Heart left ventricle (tissue), 16 donors: Measurements from ENCODE around the gene SPATA3. TPM values are rescaled to one million over a fixed set of nuclear protein-coding genes. Genes with fewer than 3 reads are reported as not detected.

Experiments
- ATAC-seq, 4 donors: fragments of 200-7000 bp; cut with Tn5 transposase; one replicate each; pipeline ENCODE4 v1.9.1; 2020 to 2022; ENCODE audit warnings: moderate library complexity in 4 of 4, mild to moderate bottlenecking in 3 of 4, moderate number of reproducible peaks in 1 of 4
- DNase-seq, 5 donors: peaks; one replicate each; pipeline ENCODE4 v3.0.0-alpha.2; 2020
- H3K27ac ChIP-seq, 12 donors: fragments of 200-600 bp; sonication (generic) in 4 of 12; one replicate each; pipeline versions ENCODE4 v1.5.0 to v1.8.0; 2016 to 2022; ENCODE audit warnings: mild to moderate bottlenecking in 2 of 12
- H3K27me3 ChIP-seq, 9 donors: fragments of 200-600 bp; sonication (generic) in 2 of 9; one replicate each; pipeline versions ENCODE4 v1.5.1 to v1.8.0; 2016 to 2022; ENCODE audit warnings: mild to moderate bottlenecking in 3 of 9
- H3K36me3 ChIP-seq, 9 donors: fragments of 200-600 bp; sonication (generic) in 2 of 9; one replicate each; pipeline versions ENCODE4 v1.5.0 to v1.8.0; 2018 to 2022; ENCODE audit warnings: mild to moderate bottlenecking in 2 of 9
- H3K4me1 ChIP-seq, 12 donors: fragments of 200-600 bp; sonication (generic) in 4 of 12; one replicate each; pipeline versions ENCODE4 v1.5.0 to v1.8.0; 2016 to 2022; ENCODE audit warnings: mild to moderate bottlenecking in 3 of 12
- H3K4me3 ChIP-seq, 12 donors: fragments of 200-600 bp; sonication (generic) in 4 of 12; one replicate each; pipeline versions ENCODE4 v1.5.0 to v1.8.0; 2017 to 2022; ENCODE audit warnings: mild to moderate bottlenecking in 9 of 12, moderate library complexity in 4 of 12
- H3K9me3 ChIP-seq, 12 donors: fragments of 200-600 bp; sonication (generic) in 4 of 12; one replicate each; pipeline versions ENCODE4 v1.5.0 to v1.8.0; 2016 to 2022; ENCODE audit warnings: mild to moderate bottlenecking in 1 of 12
- POLR2A ChIP-seq, 2 donors: fragments of 450-650 bp; IDR thresholded peaks; one replicate each; pipeline ENCODE4 v1.6.1; 2017; ENCODE audit warnings: antibody characterized with exemption in 2 of 2, mild to moderate bottlenecking in 2 of 2, moderate library complexity in 2 of 2
- WGBS, 4 donors: extraction: QIAGEN DNeasy Blood & Tissue Kit in 2 of 4; methylation state at CpG; one replicate each; pipeline versions ENCODE4 v1.1.5 to v1.1.7; 2013 to 2018; 5-methylcytosine and 5-hydroxymethylcytosine counted together
- intact Hi-C, 10 donors: fragments of 100-400 bp; cut with DNase I; formaldehyde crosslinking; loops; one replicate each; pipeline versions ENCODE4 v1.11.1 to v1.14.2; 2022
- polyA plus RNA-seq, 2 donors: library from polyadenylated mRNA; stranded (reverse); fragments of 200-250 nt; gene quantifications; one replicate each; pipeline ENCODE4 v1.2.3, GENCODE V29; 2013
- total RNA-seq, 9 donors: library from RNA; depleted of rRNA in 2 of 9; stranded (reverse); fragments of >200 nt in 2 of 9; fragmentation: NEBNext Ultra II Directional in 3 of 9; extraction: Animal tissue kit (Norgen Biotek cat#: 25700) in 3 of 9; gene quantifications; one replicate each; pipeline versions ENCODE4 v1.1.0 to v1.2.4, GENCODE V29; 2016 to 2023
- TF ChIP-seq, protein P1 (sequence below), 12 donors: fragments of 200-600 bp; sonication (generic) in 4 of 12; IDR thresholded peaks; one replicate each; pipeline versions ENCODE4 v1.5.0 to v1.8.0; 2018 to 2022; ENCODE audit warnings: antibody characterized with exemption in 12 of 12, mild to moderate bottlenecking in 5 of 12
- donor health status: ischemic (EF 13 %, LVEDD 7.1; RV severe dilation, severe dysfunction).
- donor health status: healthy with polysubstance abuse.
- donor health status: DM: no; HTN: yes; CAD: no.
- donor health status: DM: no; HTN: no; CAD: no.
- donor health status: ischemic (EF 25% LVEDD 6.9; RV normal size, moderate dysfunction).
- donor health status: ischemic (EF 25% LVEDD 5.7; RV mildly dilated, moderate dysfunction).
- donor health status: healthy.
- donor health status: DM: yes; HTN: yes; CAD: no.
- donor health status: ischemic (EF 35%, LVEDD 5.7; RV mildly dilated, moderate dysfunction).
- donor health status: nonischemic (EF 11% LVEDD 7.7; RV severe dilation, severe dysfunction).
- donor health status: DM: yes; HTN: yes; CAD: no.
- donor health status: PGD.
- donor health status: ischemic (EF 29% LVEDD 5.4; RV normal size, mild dysfunction).
- donor health status: nonischemic (EF 23%, LVEDD 6.1; RV moderate dilation, normal function).

The SPATA3 gene
- total and polyA plus RNA-seq, 11 donors: not detected

DNA sequence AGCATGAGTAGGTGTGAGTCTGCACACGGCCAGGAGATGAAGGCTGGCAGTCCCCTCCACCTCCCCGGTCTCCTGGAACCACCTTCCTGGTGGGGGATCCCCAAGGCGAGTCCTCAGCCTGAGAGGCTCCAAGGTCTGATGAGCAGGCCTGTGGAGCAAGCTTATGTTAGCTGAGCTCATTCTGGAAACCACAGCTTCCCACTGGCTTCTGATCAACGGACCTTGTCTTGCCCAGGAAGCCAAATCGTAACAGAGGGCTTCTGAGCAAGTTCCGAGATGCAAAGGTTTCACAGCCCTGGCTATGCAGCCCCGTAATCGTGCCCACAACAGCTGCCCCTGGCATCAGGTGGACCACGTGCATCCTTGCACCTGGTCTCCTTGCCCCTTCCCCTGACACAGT lies 42.1 kb upstream of the SPATA3 start:
- peaks cover 3 to 32% (median 17%) of the 10 kb centered on the region in 9 donors for H3K27me3 ChIP-seq
- DNase-seq (no peak), ATAC-seq (no peak)
- H3K4me3 ChIP-seq: no peak overlapping the region
- H3K4me1 ChIP-seq: peaks cover 0 to 18% (median 7%) of the 10 kb centered on the region in 12 donors
- peaks cover 0 to 3% (median 0%) of the 10 kb centered on the region in 12 donors for H3K9me3 ChIP-seq
- H3K36me3 ChIP-seq: no peaks in the 10 kb centered on the region
- WGBS, 4 donors: 77 to 93% (median 84%) methylated on average over 9 of the region's 9 CpGs
- H3K27ac ChIP-seq: no peak overlapping the region
- intact Hi-C loops: no loop called here
- TF ChIP-seq, protein P1, sequence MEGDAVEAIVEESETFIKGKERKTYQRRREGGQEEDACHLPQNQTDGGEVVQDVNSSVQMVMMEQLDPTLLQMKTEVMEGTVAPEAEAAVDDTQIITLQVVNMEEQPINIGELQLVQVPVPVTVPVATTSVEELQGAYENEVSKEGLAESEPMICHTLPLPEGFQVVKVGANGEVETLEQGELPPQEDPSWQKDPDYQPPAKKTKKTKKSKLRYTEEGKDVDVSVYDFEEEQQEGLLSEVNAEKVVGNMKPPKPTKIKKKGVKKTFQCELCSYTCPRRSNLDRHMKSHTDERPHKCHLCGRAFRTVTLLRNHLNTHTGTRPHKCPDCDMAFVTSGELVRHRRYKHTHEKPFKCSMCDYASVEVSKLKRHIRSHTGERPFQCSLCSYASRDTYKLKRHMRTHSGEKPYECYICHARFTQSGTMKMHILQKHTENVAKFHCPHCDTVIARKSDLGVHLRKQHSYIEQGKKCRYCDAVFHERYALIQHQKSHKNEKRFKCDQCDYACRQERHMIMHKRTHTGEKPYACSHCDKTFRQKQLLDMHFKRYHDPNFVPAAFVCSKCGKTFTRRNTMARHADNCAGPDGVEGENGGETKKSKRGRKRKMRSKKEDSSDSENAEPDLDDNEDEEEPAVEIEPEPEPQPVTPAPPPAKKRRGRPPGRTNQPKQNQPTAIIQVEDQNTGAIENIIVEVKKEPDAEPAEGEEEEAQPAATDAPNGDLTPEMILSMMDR (IDR thresholded peaks at IDR 0.05): no peak
- TF ChIP-seq POLR2A (IDR thresholded peaks at IDR 0.05): no peak

DNA sequence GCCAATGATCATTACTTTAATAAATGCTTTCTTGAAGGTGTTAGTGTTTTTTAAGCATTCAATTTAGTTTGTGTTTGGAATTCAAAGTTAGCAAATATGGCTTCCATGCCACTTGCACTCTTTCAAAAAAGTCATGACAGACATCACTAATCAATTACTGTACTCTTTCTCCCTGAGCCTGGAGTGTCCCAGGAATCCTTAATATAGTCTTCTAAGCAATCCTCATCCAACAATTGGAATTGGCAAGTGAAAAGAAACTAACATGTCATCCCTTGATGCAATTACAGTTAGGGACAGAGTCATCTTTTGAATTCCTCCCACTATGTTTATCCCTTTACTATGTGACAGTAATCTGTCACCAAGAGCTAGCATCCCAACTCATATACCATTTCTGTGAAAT lies 41.2 kb upstream of the SPATA3 start:
- DNase-seq: no peak
- Histone ChIP-seq H3K27me3 (peaks cover 3 to 39% (median 22%) of the 10 kb centered on the region in 9 donors), H3K4me3 (no peak overlapping the region), H3K9me3 (peaks cover 0 to 3% (median 0%) of the 10 kb centered on the region in 12 donors), H3K4me1 (peaks cover 0 to 18% (median 7%) of the 10 kb centered on the region in 12 donors), H3K27ac (no peak overlapping the region), H3K36me3 (no peaks in the 10 kb centered on the region)
- intact Hi-C loops: no loop called here
- no peak for TF ChIP-seq POLR2A (IDR thresholded peaks at IDR 0.05)
- TF ChIP-seq, protein P1 (IDR thresholded peaks at IDR 0.05): no peak
- no peak for ATAC-seq

DNA sequence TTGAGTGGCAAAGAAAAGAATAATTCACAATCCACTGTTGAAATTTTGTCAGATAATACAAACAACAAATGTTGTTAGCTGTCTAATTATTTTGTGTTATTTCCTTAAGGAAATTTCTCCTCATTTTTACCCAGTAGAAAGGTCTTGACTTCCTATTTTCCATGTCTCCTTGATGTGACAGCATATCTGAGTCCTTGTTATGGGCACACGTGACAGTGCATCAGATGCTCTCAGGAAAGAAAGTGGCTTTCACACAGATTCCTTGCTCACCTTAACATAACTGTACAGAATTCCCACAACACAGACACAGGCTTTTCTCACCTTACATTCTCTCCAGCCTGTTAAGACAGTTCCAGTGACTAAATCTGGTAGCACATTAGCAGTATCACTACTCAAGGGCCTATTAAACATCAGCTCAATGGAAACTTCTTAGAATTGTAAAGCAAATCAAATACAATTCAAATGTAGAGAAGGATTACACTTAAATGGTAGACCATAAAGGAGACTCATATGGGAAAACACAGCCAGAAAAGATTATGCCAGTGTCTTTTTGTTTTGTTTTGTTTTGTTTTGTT lies 40.7 kb upstream of the SPATA3 start:
- TF ChIP-seq, protein P1 (IDR thresholded peaks at IDR 0.05): no peak
- no peak for TF ChIP-seq POLR2A (IDR thresholded peaks at IDR 0.05)
- Histone ChIP-seq H3K27ac (no peak overlapping the region), H3K27me3 (peaks cover 3 to 43% (median 22%) of the 10 kb centered on the region in 9 donors), H3K9me3 (peaks cover 0 to 3% (median 0%) of the 10 kb centered on the region in 12 donors), H3K36me3 (no peaks in the 10 kb centered on the region), H3K4me3 (no peak overlapping the region), H3K4me1 (peaks cover 0 to 18% (median 7%) of the 10 kb centered on the region in 12 donors)
- WGBS, 4 donors: 67 to 84% (median 72%) methylated on average over 1 of the region's 1 CpG
- DNase-seq (no peak), ATAC-seq (no peak)
- intact Hi-C loops: no loop called here

DNA sequence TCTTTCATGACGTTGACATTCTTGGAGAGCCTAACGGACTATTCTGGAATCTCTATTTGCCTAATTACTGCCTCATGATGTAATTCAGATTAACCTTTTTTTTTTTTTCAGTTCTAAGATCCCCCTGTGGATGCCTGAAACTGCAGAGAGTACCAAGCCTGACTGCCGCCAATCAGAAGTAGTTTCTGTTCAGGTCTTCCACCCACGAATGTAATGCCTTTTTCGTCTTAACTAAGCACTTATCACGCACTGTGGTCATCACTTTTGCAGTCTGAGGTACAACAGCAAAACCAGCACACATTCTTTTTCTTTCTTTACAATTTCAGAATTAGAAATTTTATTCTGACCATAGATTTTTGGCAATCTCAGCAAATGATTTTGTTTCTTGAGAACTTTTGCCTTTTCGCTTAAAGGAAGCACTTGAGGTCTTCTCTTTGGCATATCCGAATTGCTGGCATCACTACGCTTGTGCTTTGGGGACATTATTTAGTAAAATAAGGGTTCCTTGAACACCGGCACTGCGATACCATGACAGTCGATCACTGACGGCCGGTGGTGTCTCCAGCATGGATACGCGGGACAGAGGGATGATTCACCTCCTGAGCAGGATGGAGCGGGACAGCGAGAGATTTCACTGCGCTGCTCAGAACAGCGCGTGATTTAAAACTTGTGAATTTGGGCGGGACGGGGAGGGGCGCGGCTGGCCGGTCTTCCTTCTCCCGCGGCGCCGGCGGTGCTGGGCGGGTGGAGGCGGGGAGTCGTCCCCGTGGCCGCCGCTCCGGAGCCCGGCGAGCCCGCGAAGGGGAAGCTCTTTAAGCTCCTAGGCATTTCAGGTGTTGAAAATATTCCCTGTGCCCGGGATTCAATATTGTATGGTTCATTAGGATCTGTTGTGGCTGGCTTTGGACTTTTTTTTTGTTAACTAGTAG lies 38.8 kb upstream of the SPATA3 start:
- no peak for TF ChIP-seq POLR2A (IDR thresholded peaks at IDR 0.05)
- TF ChIP-seq, protein P1 (IDR thresholded peaks at IDR 0.05): no peak
- Histone ChIP-seq H3K27me3 (peaks cover 3 to 56% (median 23%) of the 10 kb centered on the region in 9 donors), H3K4me1 (peaks cover 0 to 18% (median 7%) of the 10 kb centered on the region in 12 donors), H3K27ac (no peak overlapping the region), H3K9me3 (peaks cover 0 to 3% (median 0%) of the 10 kb centered on the region in 12 donors), H3K36me3 (no peaks in the 10 kb centered on the region), H3K4me3 (peak overlapping the region in 10 of 12 donors; percentile 21 to 56 (median 38))
- ATAC-seq (peak in 3 of 4 donors; percentile 58 to 73 (median 64)), DNase-seq (peak in 2 of 5 donors; percentile 39 to 71)
- 12 to 21% (median 17%) methylated on average over 24 to 43 of the region's 43 CpGs for WGBS, 4 donors
- intact Hi-C loops: no loop called here
